ENCODE results near the gene SLC18A3.

Gene SLC18A3

DNA sequence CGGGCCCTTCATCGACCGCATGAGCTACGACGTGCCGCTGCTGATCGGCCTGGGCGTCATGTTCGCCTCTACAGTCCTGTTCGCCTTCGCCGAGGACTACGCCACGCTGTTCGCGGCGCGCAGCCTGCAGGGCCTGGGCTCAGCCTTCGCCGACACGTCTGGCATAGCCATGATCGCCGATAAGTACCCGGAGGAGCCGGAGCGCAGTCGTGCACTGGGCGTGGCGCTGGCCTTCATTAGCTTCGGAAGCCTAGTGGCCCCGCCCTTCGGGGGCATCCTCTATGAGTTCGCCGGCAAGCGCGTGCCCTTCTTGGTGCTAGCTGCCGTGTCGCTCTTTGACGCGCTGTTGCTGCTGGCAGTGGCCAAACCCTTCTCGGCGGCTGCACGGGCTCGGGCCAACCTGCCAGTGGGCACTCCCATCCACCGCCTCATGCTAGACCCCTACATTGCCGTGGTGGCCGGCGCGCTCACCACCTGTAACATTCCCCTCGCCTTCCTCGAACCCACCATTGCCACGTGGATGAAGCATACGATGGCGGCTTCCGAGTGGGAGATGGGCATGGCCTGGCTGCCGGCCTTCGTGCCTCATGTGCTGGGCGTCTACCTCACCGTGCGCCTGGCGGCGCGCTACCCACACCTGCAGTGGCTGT, 1.2 kb downstream of the SLC18A3 start:
- H3K4me3 ChIP-seq (ENCODE audit: low read length), result no peak overlapping the region
- TF ChIP-seq, protein P1, sequence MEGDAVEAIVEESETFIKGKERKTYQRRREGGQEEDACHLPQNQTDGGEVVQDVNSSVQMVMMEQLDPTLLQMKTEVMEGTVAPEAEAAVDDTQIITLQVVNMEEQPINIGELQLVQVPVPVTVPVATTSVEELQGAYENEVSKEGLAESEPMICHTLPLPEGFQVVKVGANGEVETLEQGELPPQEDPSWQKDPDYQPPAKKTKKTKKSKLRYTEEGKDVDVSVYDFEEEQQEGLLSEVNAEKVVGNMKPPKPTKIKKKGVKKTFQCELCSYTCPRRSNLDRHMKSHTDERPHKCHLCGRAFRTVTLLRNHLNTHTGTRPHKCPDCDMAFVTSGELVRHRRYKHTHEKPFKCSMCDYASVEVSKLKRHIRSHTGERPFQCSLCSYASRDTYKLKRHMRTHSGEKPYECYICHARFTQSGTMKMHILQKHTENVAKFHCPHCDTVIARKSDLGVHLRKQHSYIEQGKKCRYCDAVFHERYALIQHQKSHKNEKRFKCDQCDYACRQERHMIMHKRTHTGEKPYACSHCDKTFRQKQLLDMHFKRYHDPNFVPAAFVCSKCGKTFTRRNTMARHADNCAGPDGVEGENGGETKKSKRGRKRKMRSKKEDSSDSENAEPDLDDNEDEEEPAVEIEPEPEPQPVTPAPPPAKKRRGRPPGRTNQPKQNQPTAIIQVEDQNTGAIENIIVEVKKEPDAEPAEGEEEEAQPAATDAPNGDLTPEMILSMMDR (conservative IDR thresholded peaks at IDR 0.05; ENCODE audit: low read length), result no peak
- DNase-seq (ENCODE audit: low read depth), result no peak

- DNase-seq (ENCODE audit: low read depth), result no peak
- no peak overlapping the region for H3K4me3 ChIP-seq (ENCODE audit: low read length)
- TF ChIP-seq, protein P1 (conservative IDR thresholded peaks at IDR 0.05; ENCODE audit: low read length), result no peak
Measured at GRCh38 chr10:49611816-49612512, 1.9 kb downstream of the SLC18A3 start.

DNA sequence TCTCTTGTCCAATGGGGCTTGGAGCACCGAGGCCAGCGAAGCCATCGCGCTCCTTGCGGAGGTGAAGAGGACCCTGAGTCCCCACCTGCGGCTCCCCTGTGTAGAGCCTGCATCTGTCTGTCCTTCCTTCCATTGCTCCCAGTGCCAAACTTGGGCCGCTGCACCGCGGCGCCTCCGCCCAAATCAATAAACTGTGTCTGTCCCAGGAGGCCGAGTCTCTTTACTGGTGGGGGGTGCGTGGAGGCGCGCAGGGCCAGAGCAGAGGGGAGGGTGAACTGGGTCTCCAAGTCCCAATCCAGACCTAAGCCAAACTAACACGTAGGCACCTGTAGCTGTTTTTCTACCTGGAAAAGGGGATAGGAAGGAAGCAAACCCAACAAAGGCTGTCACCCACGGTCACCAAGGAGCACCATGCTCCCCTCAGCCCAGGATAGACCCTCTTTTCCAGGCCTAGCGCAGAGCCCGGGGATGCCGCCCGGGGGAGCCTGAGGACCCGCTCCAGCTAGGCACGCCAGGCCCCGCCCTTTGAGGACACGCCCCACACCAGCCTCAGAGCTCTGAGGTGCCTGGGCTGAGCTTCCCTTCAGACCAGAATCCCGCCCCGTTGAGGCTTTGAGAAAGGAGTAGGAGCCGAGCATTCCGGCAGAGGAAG, 2.5 kb downstream of the SLC18A3 start:
- TF ChIP-seq, protein P1 (conservative IDR thresholded peaks at IDR 0.05; ENCODE audit: low read length), result no peak
- DNase-seq (ENCODE audit: low read depth), result no peak
- no peak overlapping the region for H3K4me3 ChIP-seq (ENCODE audit: low read length)

DNA sequence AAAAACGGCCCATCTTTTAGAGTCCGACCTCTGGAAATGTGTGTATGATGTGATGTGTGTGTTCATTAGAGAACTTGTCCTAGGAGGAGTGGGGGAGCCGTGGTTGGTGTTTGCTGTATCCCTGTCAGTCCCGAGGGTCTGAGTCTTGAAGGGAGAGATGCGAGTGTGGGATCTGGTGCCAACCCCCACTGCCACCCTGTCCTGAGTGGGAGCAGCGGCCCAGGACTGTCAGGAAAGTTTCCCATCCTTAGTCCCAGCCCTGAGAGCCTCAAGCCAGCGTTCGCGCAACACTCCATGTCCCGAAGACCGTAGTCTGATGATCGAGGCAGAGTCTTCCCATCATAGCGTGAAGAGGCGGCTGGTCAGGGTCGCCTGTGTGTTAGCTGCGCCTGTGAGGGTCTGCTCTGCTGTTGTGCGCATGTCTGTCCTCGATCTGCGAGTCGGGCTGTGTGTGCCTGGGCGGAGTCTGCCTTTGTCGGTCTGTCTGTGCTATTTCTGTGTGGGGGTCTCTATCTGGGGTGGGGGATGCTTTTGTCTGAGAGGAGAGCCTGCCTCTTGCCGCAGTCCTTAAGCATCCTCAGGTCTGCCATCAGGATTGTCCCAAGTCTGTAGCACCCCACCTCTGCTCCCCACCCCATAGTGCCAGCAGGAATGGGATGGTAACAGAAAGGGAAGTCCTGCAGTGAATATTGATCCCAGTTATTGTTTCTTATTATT, 3.2 kb downstream of the SLC18A3 start:
- TF ChIP-seq, protein P1 (conservative IDR thresholded peaks at IDR 0.05; ENCODE audit: low read length), result no peak
- H3K4me3 ChIP-seq (ENCODE audit: low read length), result no peak overlapping the region
- no peak for DNase-seq (ENCODE audit: low read depth)

- TF ChIP-seq, protein P1 (conservative IDR thresholded peaks at IDR 0.05; ENCODE audit: low read length), result no peak
- no peak for DNase-seq (ENCODE audit: low read depth)
- H3K4me3 ChIP-seq (ENCODE audit: low read length), result no peak within 1 kb of the TSS
Measured at GRCh38 chr10:49613882-49614241, 3.8 kb downstream of the SLC18A3 start, which contains the start of gene CHAT. Gene CHAT, plus strand, starts transcription at chr10:49614037. Its CDS starts 153 bp downstream, at chr10:49614190.

GRCh38 chr10:49614242-49615198, 4.4 kb downstream of the SLC18A3 start:
- TF ChIP-seq, protein P1 (conservative IDR thresholded peaks at IDR 0.05; ENCODE audit: low read length), result no peak
- no peak overlapping the region for H3K4me3 ChIP-seq (ENCODE audit: low read length)
- DNase-seq (ENCODE audit: low read depth), result no peak

Data from AG10803 (cell line).